ENCODE measurements around the gene SLC6A11.

- TF ChIP-seq, protein P1, sequence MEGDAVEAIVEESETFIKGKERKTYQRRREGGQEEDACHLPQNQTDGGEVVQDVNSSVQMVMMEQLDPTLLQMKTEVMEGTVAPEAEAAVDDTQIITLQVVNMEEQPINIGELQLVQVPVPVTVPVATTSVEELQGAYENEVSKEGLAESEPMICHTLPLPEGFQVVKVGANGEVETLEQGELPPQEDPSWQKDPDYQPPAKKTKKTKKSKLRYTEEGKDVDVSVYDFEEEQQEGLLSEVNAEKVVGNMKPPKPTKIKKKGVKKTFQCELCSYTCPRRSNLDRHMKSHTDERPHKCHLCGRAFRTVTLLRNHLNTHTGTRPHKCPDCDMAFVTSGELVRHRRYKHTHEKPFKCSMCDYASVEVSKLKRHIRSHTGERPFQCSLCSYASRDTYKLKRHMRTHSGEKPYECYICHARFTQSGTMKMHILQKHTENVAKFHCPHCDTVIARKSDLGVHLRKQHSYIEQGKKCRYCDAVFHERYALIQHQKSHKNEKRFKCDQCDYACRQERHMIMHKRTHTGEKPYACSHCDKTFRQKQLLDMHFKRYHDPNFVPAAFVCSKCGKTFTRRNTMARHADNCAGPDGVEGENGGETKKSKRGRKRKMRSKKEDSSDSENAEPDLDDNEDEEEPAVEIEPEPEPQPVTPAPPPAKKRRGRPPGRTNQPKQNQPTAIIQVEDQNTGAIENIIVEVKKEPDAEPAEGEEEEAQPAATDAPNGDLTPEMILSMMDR (IDR thresholded peaks at IDR 0.05) = no peak
- no peak for TF ChIP-seq POLR2A (IDR thresholded peaks at IDR 0.05)
- TF ChIP-seq EP300 (IDR thresholded peaks at IDR 0.05) = no peak
These were observed 35.8 kb upstream of the SLC6A11 start for GRCh38 chr3:10780243-10780642.

All from tibial nerve (tissue), 4 donors.